ENCODE results near the gene CHCHD4. TPM values are rescaled to one million over a fixed set of nuclear protein-coding genes. Genes with fewer than 3 reads are reported as not detected.
"Not testable (repeated sequence)": the region's sequence is repeated elsewhere in the genome, so short reads cannot be mapped to it uniquely, and the experiment has no call there.

CHCHD4 gene
- total RNA-seq, 1 experiment from 2014 or later: 22.0 TPM

DNA sequence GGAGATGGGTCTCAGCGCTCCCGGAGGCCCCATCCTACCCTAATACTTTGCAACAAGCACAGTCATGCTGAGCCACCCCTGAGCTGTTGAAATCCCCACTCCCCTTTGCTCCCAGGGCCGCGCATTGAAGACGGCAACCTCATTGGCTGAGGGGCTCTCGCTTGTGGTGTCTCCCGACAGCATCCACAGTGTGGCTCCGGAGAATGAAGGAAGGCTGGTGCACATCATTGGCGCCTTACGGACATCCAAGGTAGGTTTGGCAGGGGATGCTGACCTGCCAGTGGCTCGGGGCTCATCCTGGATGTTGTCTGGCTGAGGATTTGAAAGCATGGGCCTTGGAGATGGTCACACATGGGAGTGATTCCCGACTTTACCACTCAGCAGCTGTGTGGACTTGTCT is 6.0 kb upstream of the CHCHD4 start:
- H3K36me3 ChIP-seq: peaks cover 58% of the 10 kb centered on the region

DNA sequence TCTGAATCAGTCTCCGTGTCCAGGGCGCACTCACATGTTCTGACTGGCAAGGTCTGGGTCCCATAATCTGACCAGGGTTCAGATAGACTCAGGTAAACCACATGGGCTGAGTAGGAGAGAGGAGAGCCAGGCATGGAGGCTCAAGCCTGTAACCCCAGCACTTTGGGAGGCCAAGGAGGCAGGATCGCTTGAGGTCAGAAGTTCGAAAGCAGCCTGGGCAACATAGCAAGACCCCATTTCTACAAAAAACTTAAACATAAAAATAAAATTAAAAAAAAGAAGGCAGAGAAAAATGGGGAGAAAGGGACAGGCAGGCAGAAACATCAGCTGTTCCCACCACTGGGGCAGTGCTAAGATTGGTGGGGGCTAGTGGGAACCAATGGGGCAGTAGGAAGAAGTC is 5.6 kb upstream of the CHCHD4 start:
- no peak overlapping the region for H3K4me3 ChIP-seq
- DNase-seq: no peak
- H3K36me3 ChIP-seq: peaks cover 55% of the 10 kb centered on the region
- H3K9me3 ChIP-seq: peaks cover 2% of the 10 kb centered on the region; the same call in 1 of the 2 replicates
- no peaks in the 10 kb centered on the region for H3K27me3 ChIP-seq

More for the DNA sequence above, 6.0 kb upstream of the CHCHD4 start:
- Histone ChIP-seq H3K27me3 (no peaks in the 10 kb centered on the region), H3K9me3 (no peaks in the 10 kb centered on the region), H3K4me3 (no peak overlapping the region)
- no peak for DNase-seq

GRCh38 chr3:14129296-14129695 is 4.6 kb upstream of the CHCHD4 start:
- Histone ChIP-seq H3K36me3 (peaks cover 55% of the 10 kb centered on the region), H3K27me3 (no peaks in the 10 kb centered on the region)
- DNase-seq: no peak

DNA sequence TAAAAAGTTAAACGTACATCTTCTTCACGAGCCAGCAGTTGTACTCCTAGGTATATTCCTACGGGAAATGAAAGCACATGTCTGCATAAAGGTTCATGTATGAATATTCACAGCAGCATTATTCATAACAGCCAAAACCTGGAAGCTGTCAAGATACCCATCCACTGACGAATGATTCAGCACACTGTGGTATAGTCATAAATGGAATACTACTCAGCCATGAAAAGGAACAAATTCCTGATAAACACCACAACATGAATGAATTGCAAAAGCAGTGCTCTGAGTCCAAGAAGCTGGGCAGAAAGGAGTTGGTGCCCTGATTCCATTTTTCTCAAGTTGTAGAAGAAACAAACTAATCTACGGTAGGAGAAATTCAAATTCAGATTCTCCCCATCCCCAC is 4.1 kb upstream of the CHCHD4 start:
- Histone ChIP-seq H3K36me3 (peaks cover 51% of the 10 kb centered on the region), H3K27me3 (no peaks in the 10 kb centered on the region), H3K9me3 (peaks cover 3% of the 10 kb centered on the region; the same call in 1 of the 2 replicates), H3K4me3 (no peak overlapping the region)
- DNase-seq: no peak

More at GRCh38 chr3:14129296-14129695, 4.6 kb upstream of the CHCHD4 start:
- no peak overlapping the region for H3K4me3 ChIP-seq
- H3K9me3 ChIP-seq: peaks cover 3% of the 10 kb centered on the region; the same call in 1 of the 2 replicates

DNA sequence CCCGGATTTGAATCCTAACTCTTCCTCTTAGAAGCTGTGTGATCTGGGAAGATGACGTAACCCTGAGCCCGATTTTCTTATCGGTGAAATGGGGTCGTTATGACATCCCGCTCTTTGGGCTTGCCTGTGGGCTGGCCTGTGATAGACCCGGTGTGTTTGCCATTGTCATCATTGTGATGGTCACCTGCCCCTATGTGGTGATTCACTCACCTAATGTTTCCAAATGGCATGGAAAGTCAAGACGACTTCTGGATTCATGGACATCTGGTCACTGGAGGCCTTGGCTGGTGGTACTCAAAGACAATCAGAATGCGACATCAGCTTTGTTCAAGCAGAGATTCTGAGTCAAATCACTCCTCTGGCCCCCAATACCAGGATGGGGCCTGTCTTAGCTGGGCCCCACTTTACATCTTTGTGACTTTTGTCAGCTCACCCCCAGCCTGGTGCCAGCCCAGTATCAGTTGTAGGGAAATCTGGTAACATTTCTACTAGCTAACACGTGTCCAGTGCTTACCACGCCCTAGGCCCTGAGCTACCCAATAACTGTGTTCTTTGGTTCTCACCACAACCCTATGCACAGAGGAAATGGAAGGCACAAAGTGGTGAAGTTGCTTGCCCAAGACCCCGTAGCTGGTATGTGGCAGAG is 3.0 kb upstream of the CHCHD4 start:
- peaks cover 3% of the 10 kb centered on the region; the same call in 1 of the 2 replicates for H3K9me3 ChIP-seq
- no peaks in the 10 kb centered on the region for H3K27me3 ChIP-seq
- DNase-seq: no peak
- no peak overlapping the region for H3K4me3 ChIP-seq
- peaks cover 43% of the 10 kb centered on the region for H3K36me3 ChIP-seq

- no peak for DNase-seq
- peaks cover 41% of the 10 kb centered on the region for H3K36me3 ChIP-seq
- no peak overlapping the region for H3K4me3 ChIP-seq
- no peaks in the 10 kb centered on the region for H3K27me3 ChIP-seq
- H3K9me3 ChIP-seq: peaks cover 3% of the 10 kb centered on the region; the same call in 1 of the 2 replicates
These were observed 2.3 kb upstream of the CHCHD4 start for GRCh38 chr3:14126887-14127505.

GRCh38 chr3:14126017-14126886 is 1.6 kb upstream of the CHCHD4 start:
- Histone ChIP-seq H3K36me3 (peaks cover 39% of the 10 kb centered on the region), H3K4me3 (peak overlapping the region; percentile 84)

GRCh38 chr3:14125193-14126016 is 735 bp upstream of the CHCHD4 start:
- peaks cover 3% of the 10 kb centered on the region; the same call in 1 of the 2 replicates for H3K9me3 ChIP-seq
- no peaks in the 10 kb centered on the region for H3K27me3 ChIP-seq
- peaks cover 30% of the 10 kb centered on the region for H3K36me3 ChIP-seq
- DNase-seq: peak; percentile 85
- peak overlapping the region; percentile 84 for H3K4me3 ChIP-seq

More at GRCh38 chr3:14126017-14126886, 1.6 kb upstream of the CHCHD4 start:
- Histone ChIP-seq H3K27me3 (no peaks in the 10 kb centered on the region), H3K9me3 (peaks cover 3% of the 10 kb centered on the region; the same call in 1 of the 2 replicates)
- no peak for DNase-seq

GRCh38 chr3:14124223-14124614 is 451 bp downstream of the CHCHD4 start:
- H3K9me3 ChIP-seq: peaks cover 3% of the 10 kb centered on the region; the same call in 1 of the 2 replicates
- H3K27me3 ChIP-seq: no peaks in the 10 kb centered on the region
- peaks cover 25% of the 10 kb centered on the region for H3K36me3 ChIP-seq
- peak overlapping the region; percentile 84 for H3K4me3 ChIP-seq
- peak; percentile 55 for DNase-seq

- H3K4me3 ChIP-seq: peak overlapping the region; percentile 84
- H3K9me3 ChIP-seq: peaks cover 3% of the 10 kb centered on the region; the same call in 1 of the 2 replicates
- no peaks in the 10 kb centered on the region for H3K27me3 ChIP-seq
- DNase-seq: no peak
- peaks cover 20% of the 10 kb centered on the region for H3K36me3 ChIP-seq
These were observed 1.1 kb downstream of the CHCHD4 start for GRCh38 chr3:14123308-14124222.

GRCh38 chr3:14122301-14122700 is 2.4 kb downstream of the CHCHD4 start:
- H3K36me3 ChIP-seq: peaks cover 9% of the 10 kb centered on the region
- peaks cover 3% of the 10 kb centered on the region; the same call in 1 of the 2 replicates for H3K9me3 ChIP-seq
- no peak for DNase-seq
- no peaks in the 10 kb centered on the region for H3K27me3 ChIP-seq
- H3K4me3 ChIP-seq: no peak overlapping the region

- H3K27me3 ChIP-seq: no peaks in the 10 kb centered on the region
- H3K9me3 ChIP-seq: peaks cover 3% of the 10 kb centered on the region; the same call in 1 of the 2 replicates
- no peak overlapping the region for H3K4me3 ChIP-seq
- peaks cover 6% of the 10 kb centered on the region for H3K36me3 ChIP-seq
- DNase-seq: no peak
These were observed 2.8 kb downstream of the CHCHD4 start for GRCh38 chr3:14121859-14122258.

- not testable (repeated sequence) for H3K9me3 ChIP-seq, H3K4me3 ChIP-seq, H3K27me3 ChIP-seq, DNase-seq, H3K36me3 ChIP-seq
These were observed 3.7 kb downstream of the CHCHD4 start for GRCh38 chr3:14120921-14121448.

- no peak for DNase-seq
- Histone ChIP-seq H3K9me3 (peaks cover 1% of the 10 kb centered on the region; the same call in 1 of the 2 replicates), H3K27me3 (no peaks in the 10 kb centered on the region), H3K36me3 (peaks cover 6% of the 10 kb centered on the region), H3K4me3 (no peak overlapping the region)
These were observed 4.4 kb downstream of the CHCHD4 start for GRCh38 chr3:14120111-14120920.
